GF-D8 (cell line): ENCODE data around the gene SOX30.
"Not testable (repeated sequence)": the region's sequence is repeated elsewhere in the genome, so short reads cannot be mapped to it uniquely, and the experiment has no call there.

Experiments used
- DNase-seq: peaks from one replicate; lab custom pipeline; 2025; lab: John Stamatoyannopoulos, UW

Gene SOX30

DNA sequence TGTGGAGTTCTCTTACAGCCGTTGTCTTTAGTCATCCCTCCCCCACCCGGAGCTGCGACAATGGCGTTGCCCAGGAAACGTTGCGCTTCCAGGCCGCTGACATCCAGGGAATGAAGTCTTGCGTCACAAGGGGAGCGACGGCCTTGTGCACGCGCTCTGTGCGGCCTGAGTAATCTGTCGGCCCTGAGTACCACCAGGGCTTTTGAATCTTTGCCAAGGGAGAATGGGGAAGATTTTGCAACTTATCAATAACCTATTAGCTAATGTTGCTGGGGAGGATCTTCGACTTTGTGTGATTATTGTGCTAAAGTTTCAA, at the start of gene SOX30:
Gene SOX30 (minus strand): TSS at position 62 of the 316 bp plus-strand sequence. CDS start 360 bp downstream, outside the sequence.
- no peak for DNase-seq

DNA sequence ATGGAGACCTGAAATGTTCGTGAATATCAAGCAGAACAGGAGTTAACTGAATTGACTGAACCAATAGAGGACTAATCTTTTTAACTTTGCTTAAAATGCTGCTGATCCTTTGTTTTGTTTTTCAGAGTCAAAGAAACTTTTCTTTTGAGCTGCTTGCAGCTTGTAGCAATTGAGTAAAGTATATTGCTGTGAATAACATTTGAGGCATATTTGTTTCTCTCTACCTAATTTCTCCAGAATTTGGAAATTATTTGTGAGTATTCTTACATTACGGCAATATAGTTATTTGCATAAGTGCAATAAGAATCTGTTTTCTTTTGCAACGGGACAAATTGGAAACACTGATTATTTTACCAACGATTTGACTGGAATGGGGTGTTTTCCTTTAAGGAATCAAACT, 46.4 kb upstream of the SOX30 start:
- not testable (repeated sequence) for DNase-seq

- DNase-seq: not testable (repeated sequence)
Measured at GRCh38 chr5:157696154-157696553, 43.9 kb upstream of the SOX30 start.

- DNase-seq: not testable (repeated sequence)
Measured at GRCh38 chr5:157693816-157694215, 41.6 kb upstream of the SOX30 start.

DNA sequence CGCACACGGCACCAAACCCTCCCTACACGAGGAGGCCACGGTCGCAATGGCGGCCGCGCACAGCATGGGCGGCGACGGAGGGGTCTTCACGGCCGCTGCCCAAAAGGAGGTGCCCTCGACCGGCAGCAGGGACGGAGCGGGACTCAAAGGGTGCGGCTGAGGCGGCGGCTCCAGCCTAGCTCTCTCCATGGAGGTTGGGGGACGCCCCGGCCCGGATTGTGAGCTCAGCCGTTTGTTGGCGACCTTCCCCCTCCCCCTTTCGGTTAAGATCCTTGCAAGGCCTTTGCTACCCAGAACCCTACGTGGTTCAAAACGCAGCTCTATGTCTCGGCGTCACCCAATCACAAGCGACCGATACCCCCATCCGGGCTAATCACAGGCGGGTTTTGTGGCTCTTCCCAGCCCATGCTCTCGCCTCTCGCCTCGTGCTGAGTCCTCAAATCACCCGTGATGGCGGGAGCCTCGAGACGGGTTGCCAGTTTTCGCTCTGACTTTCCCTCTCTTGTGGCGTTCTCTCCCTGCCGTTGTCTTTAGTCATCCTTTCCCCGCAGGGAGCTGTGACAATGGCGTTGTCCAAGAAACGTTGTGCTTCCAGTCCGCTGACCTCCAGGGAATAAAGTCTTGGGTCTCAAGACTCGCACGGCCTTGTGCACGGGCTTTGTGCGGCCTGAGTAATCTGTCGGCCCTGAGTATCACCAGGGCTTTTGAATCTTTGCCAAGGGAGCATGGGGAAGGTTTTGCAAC, 38.6 kb upstream of the SOX30 start:
- DNase-seq: no peak

DNA sequence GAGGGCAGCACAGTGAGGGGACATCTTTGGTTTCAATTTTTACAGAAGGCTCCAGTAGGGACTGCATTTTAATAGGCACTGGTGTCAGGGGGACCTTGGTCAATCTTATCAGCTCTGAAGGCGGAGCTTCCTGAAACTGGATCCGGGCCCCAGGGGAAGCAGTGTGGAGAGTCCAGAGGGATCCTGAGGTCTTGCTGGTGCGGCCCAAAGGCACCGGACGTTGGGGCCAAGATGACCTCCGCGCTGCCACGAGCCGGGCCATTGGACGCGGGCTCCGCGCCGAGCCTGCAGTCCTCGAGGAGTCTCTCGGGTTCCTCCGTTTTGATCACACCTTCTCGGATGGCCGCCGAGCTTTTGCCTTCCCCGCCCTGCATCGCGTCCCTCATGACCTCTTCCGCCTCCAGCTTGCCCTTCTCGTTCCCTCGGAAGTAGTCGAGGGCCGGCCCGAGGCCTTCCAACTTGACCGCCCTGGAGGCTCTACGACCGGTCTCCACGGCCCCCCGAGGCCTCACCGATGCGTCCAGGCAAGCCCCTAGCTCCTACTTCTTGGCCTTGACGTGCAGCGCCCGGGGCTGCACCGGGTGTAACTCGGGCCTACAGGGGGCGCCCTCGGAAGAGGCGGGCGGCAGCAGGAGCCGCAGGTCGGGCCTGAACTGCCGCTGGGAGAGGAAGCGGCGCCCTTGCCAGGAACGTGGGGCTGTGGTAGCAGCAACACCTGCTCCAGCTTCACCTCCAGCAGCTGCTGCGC, 37.9 kb upstream of the SOX30 start:
- no peak for DNase-seq

DNA sequence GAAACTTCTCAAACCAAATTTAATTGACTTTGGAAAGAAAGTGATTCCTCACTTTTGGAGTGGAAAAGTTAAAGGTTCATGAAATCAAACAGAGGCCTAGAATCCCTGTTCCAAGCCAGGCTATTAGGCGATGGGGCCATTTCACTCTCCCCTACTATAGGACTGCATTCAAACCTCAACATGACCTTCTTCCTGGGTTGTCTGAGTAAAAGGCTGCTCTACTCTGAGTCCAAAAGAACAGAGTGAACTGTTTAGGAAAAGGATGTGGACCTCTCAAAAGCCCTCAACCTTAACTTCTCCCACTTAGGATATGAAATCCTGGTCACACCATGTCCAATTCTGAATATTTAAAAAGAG, 34.9 kb upstream of the SOX30 start:
- DNase-seq: no peak

GRCh38 chr5:157686276-157687197, 34.3 kb upstream of the SOX30 start:
- DNase-seq: not testable (repeated sequence)

- no peak for DNase-seq
Measured at GRCh38 chr5:157682257-157682656, 30.0 kb upstream of the SOX30 start.

DNA sequence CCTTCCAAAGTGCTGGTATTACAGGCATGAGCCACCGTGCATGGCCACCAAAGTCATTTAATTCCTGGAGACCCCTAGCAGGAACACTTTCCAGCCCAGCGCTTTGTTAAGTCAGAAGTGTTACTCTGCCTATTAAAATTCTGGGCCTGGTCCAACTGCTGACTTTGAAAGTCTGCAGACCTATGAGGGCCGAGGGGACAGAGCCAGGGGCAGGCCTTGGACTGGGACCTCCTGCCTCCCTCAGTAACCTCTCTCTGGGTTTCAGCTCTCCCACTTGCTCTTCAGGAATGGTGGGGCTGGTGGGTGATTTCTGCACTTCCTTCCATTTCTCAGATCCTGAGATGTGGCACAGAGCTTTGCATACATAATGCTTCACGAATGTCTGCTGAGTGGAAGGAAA, 28.8 kb upstream of the SOX30 start:
- DNase-seq: no peak

GRCh38 chr5:157680239-157680638, 28.0 kb upstream of the SOX30 start:
- DNase-seq: no peak

- DNase-seq: no peak
Measured at GRCh38 chr5:157679801-157680200, 27.6 kb upstream of the SOX30 start.

DNA sequence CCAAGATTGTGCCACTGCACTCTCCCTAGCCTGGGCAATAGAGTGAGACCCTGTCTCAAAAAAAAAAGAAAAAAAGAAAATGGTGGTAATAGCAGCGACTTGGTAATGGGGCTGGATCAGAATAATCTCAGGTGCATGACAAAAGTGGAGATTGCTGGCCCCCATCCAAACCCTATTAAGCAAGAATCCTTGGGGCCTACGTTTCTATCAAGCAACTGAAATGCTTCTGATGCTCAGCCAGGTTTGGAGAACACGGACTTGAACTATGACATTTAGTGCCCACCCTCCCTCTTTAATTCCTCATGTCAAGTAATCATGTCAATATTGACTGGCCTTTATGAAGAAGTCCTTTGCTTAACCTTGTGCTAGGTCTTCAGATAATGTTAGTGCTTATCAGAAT, 25.7 kb upstream of the SOX30 start:
- no peak for DNase-seq

DNA sequence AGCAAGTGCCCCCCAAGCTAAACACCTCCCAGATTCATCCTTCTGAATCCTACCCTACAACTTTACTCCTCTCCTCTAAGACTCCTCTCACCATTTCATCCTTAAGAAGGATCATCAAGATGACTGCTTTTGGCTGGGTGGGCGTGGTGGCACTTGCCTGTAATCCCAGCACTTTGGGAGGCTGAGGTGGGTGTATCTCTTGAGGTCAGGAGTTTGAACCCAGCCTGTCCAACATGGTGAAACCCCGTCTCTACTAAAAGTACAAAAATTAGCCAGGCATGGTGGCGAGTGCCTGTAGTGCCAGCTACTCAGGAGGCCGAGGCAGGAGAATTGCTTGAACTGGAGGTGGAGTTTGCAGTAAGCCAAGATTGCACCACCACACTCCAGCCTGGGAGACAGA, 22.1 kb upstream of the SOX30 start:
- DNase-seq: not testable (repeated sequence)

- DNase-seq: no peak
Measured at GRCh38 chr5:157672976-157673375, 20.7 kb upstream of the SOX30 start.

DNA sequence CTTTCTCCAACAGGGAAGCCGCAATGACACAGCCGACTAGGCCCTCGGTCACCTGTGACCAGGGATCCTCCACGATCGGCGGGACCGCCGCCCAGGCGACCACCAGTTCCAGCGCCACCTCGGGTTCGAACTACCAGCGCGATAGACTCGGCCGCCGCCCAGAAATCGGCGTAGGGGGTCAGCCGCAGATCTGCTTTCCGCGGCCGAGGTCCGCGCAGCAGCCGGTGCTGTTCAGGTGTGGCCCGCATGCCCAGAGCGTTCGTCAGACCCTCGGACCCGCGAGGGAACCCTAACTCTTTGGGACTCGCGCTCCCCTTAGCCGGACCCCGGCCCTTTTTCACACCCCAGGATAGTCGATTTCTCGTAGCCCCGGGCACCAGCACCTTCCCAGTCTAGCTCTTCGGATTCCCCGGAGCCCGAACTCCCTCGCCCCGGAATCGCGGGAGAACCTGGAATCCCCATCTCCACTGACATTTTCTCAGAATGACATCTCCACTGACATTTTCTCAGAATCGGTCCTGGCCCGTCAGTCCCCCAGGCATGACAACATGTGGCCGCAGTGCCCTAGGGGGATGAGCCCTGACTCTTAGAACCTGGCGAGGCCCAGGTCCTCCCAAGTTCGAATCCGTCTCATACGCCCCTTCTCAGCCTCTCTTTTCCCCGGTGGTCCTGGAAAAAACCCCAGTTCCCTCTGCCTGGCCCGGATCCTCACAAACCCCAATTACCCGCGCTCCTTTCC, 19.5 kb upstream of the SOX30 start:
- DNase-seq: no peak

- DNase-seq: no peak
Measured at GRCh38 chr5:157670662-157671591, 18.7 kb upstream of the SOX30 start, which contains the start of gene C5orf52. Gene C5orf52, plus strand, starts transcription at chr5:157671533. Its CDS starts 82 bp downstream, at chr5:157671615.

- DNase-seq: no peak
Measured at GRCh38 chr5:157669701-157670097, 17.5 kb upstream of the SOX30 start.

- no peak for DNase-seq
Measured at GRCh38 chr5:157668356-157668755, 16.1 kb upstream of the SOX30 start.

DNA sequence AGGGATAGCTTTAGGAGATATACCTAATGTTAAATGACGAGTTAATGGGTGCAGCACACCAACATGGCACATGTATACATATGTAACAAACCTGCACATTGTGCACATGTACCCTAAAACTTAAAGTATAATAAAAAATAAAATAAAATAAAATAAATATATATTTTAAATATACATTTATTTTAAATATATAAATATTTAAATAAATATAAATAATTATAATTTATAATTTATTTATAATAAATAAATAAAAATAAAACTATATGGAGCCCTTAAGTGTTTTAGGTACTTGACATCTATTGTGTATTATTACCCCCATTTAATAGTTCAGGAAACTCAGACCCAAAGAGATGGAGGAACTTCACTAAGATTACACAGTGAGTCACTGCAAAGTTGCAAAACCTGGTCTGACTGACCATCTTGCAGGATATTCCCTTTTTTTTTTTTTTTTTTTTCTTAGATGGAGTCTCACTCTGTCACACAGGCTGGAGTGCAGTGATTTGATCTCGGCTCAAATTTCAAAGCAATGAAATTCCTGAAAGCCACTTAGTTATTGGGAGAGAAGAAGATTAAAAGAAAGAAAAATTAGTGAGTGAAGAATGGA, 13.3 kb upstream of the SOX30 start:
- no peak for DNase-seq
